DOHH2 (cell line): ENCODE measurements around the gene WIPF2.

Experiments
- EZH2phosphoT487 ChIP-seq: fragments of 200-600 bp; sonication (generic); IDR thresholded peaks from 2 replicates; pipeline ENCODE4 v1.6.1; 2017; ENCODE audit warnings: borderline replicate concordance, mild to moderate bottlenecking, antibody characterized with exemption, low read length, moderate library complexity, mixed read lengths
- TF ChIP-seq, protein P1 (sequence below): fragments of 200-600 bp; sonication (generic); IDR thresholded peaks from one replicate; pipeline ENCODE4 v1.5.1; 2014; ENCODE audit warnings: antibody characterized with exemption, mild to moderate bottlenecking, low read depth, low read length; ENCODE audit not compliant: poor library complexity, severe bottlenecking

- TF ChIP-seq, protein P1, sequence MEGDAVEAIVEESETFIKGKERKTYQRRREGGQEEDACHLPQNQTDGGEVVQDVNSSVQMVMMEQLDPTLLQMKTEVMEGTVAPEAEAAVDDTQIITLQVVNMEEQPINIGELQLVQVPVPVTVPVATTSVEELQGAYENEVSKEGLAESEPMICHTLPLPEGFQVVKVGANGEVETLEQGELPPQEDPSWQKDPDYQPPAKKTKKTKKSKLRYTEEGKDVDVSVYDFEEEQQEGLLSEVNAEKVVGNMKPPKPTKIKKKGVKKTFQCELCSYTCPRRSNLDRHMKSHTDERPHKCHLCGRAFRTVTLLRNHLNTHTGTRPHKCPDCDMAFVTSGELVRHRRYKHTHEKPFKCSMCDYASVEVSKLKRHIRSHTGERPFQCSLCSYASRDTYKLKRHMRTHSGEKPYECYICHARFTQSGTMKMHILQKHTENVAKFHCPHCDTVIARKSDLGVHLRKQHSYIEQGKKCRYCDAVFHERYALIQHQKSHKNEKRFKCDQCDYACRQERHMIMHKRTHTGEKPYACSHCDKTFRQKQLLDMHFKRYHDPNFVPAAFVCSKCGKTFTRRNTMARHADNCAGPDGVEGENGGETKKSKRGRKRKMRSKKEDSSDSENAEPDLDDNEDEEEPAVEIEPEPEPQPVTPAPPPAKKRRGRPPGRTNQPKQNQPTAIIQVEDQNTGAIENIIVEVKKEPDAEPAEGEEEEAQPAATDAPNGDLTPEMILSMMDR, result no peak
- TF ChIP-seq EZH2phosphoT487, result no peak
Measured at GRCh38 chr17:40181205-40181604, 37.9 kb upstream of the WIPF2 start.
